ENCODE measurements around the gene DDC. TPM values are rescaled to one million over a fixed set of nuclear protein-coding genes. Genes with fewer than 3 reads are reported as not detected.
"Not testable (repeated sequence)": the region's sequence is repeated elsewhere in the genome, so short reads cannot be mapped to it uniquely, and the experiment has no call there.

DDC gene
- total RNA-seq, 2 donors from 2014 or later, result not detected

- ATAC-seq (replicated peaks); H3K4me3 Mint-ChIP-seq: not testable (repeated sequence)
Observed at GRCh38 chr7:50578105-50578504, 12.9 kb upstream of the DDC start.

GRCh38 chr7:50577569-50577968, 12.4 kb upstream of the DDC start:
- peaks cover 14% of the 10 kb centered on the region for H3K27me3 Mint-ChIP-seq
- H3K36me3 Mint-ChIP-seq (ENCODE audit: low read depth), result no peaks in the 10 kb centered on the region
- no peaks in the 10 kb centered on the region for H3K4me1 Mint-ChIP-seq
- no peak for ATAC-seq (replicated peaks)
- no peak overlapping the region for H3K4me3 Mint-ChIP-seq
- H3K27ac Mint-ChIP-seq, result no peak overlapping the region
- peaks cover 3% of the 10 kb centered on the region for H3K9me3 Mint-ChIP-seq

More at GRCh38 chr7:50578105-50578504, 12.9 kb upstream of the DDC start:
- H3K36me3 Mint-ChIP-seq (ENCODE audit: low read depth); H3K4me1 Mint-ChIP-seq; H3K27ac Mint-ChIP-seq; H3K9me3 Mint-ChIP-seq: not testable (repeated sequence)
- peaks cover 14% of the 10 kb centered on the region for H3K27me3 Mint-ChIP-seq

GRCh38 chr7:50576388-50576787, 11.2 kb upstream of the DDC start:
- not testable (repeated sequence) for H3K9me3 Mint-ChIP-seq; H3K4me3 Mint-ChIP-seq; H3K36me3 Mint-ChIP-seq (ENCODE audit: low read depth); H3K4me1 Mint-ChIP-seq; H3K27ac Mint-ChIP-seq; ATAC-seq (replicated peaks)
- peaks cover 14% of the 10 kb centered on the region for H3K27me3 Mint-ChIP-seq

GRCh38 chr7:50567715-50568261, 2.6 kb upstream of the DDC start:
- no peaks in the 10 kb centered on the region for H3K36me3 Mint-ChIP-seq (ENCODE audit: low read depth)
- no peak overlapping the region for H3K27ac Mint-ChIP-seq
- no peak overlapping the region for H3K4me3 Mint-ChIP-seq
- ATAC-seq (replicated peaks), result no peak
- H3K9me3 Mint-ChIP-seq, result no peaks in the 10 kb centered on the region
- H3K4me1 Mint-ChIP-seq, result no peaks in the 10 kb centered on the region
- peaks cover 12% of the 10 kb centered on the region for H3K27me3 Mint-ChIP-seq

- Mint-ChIP-seq H3K27ac (no peak overlapping the region), H3K9me3 (no peaks in the 10 kb centered on the region), H3K4me3 (no peak overlapping the region), H3K4me1 (no peaks in the 10 kb centered on the region), H3K27me3 (peaks cover 12% of the 10 kb centered on the region), H3K36me3 (ENCODE audit: low read depth) (no peaks in the 10 kb centered on the region)
- ATAC-seq (replicated peaks), result no peak
Observed at GRCh38 chr7:50565977-50566376, 772 bp upstream of the DDC start.

- H3K4me1 Mint-ChIP-seq, result no peaks in the 10 kb centered on the region
- H3K36me3 Mint-ChIP-seq (ENCODE audit: low read depth), result no peaks in the 10 kb centered on the region
- no peak for ATAC-seq (replicated peaks)
- H3K4me3 Mint-ChIP-seq, result no peak overlapping the region
- peaks cover 12% of the 10 kb centered on the region for H3K27me3 Mint-ChIP-seq
- no peaks in the 10 kb centered on the region for H3K9me3 Mint-ChIP-seq
- H3K27ac Mint-ChIP-seq, result no peak overlapping the region
Observed at GRCh38 chr7:50565559-50565916, 333 bp upstream of the DDC start.

GRCh38 chr7:50564171-50564570, 1.0 kb downstream of the DDC start:
- no peak overlapping the region for H3K4me3 Mint-ChIP-seq
- no peaks in the 10 kb centered on the region for H3K4me1 Mint-ChIP-seq
- H3K9me3 Mint-ChIP-seq, result no peaks in the 10 kb centered on the region
- ATAC-seq (replicated peaks), result no peak
- H3K27me3 Mint-ChIP-seq, result peaks cover 12% of the 10 kb centered on the region
- no peak overlapping the region for H3K27ac Mint-ChIP-seq
- no peaks in the 10 kb centered on the region for H3K36me3 Mint-ChIP-seq (ENCODE audit: low read depth)

GRCh38 chr7:50562136-50562535, 3.1 kb downstream of the DDC start:
- no peak for ATAC-seq (replicated peaks)
- H3K27ac Mint-ChIP-seq, result no peak overlapping the region
- H3K36me3 Mint-ChIP-seq (ENCODE audit: low read depth), result no peaks in the 10 kb centered on the region
- no peaks in the 10 kb centered on the region for H3K9me3 Mint-ChIP-seq
- H3K4me3 Mint-ChIP-seq, result no peak overlapping the region
- H3K4me1 Mint-ChIP-seq, result no peaks in the 10 kb centered on the region
- H3K27me3 Mint-ChIP-seq, result peaks cover 24% of the 10 kb centered on the region

- peaks cover 30% of the 10 kb centered on the region for H3K27me3 Mint-ChIP-seq
- H3K4me1 Mint-ChIP-seq, result no peaks in the 10 kb centered on the region
- H3K9me3 Mint-ChIP-seq, result no peaks in the 10 kb centered on the region
- no peak overlapping the region for H3K27ac Mint-ChIP-seq
- H3K36me3 Mint-ChIP-seq (ENCODE audit: low read depth), result no peaks in the 10 kb centered on the region
- ATAC-seq (replicated peaks), result no peak
- no peak overlapping the region for H3K4me3 Mint-ChIP-seq
Observed at GRCh38 chr7:50560865-50561351, 4.3 kb downstream of the DDC start.

- no peaks in the 10 kb centered on the region for H3K4me1 Mint-ChIP-seq
- no peak for ATAC-seq (replicated peaks)
- no peaks in the 10 kb centered on the region for H3K36me3 Mint-ChIP-seq (ENCODE audit: low read depth)
- no peaks in the 10 kb centered on the region for H3K9me3 Mint-ChIP-seq
- H3K4me3 Mint-ChIP-seq, result no peak overlapping the region
- peaks cover 25% of the 10 kb centered on the region for H3K27me3 Mint-ChIP-seq
- no peak overlapping the region for H3K27ac Mint-ChIP-seq
Observed at GRCh38 chr7:50559881-50560280, 5.3 kb downstream of the DDC start.

- peaks cover 21% of the 10 kb centered on the region for H3K27me3 Mint-ChIP-seq
- H3K27ac Mint-ChIP-seq, result no peak overlapping the region
- H3K36me3 Mint-ChIP-seq (ENCODE audit: low read depth), result no peaks in the 10 kb centered on the region
- no peaks in the 10 kb centered on the region for H3K4me1 Mint-ChIP-seq
- H3K9me3 Mint-ChIP-seq, result no peaks in the 10 kb centered on the region
- no peak for ATAC-seq (replicated peaks)
- no peak overlapping the region for H3K4me3 Mint-ChIP-seq
Observed at GRCh38 chr7:50558294-50559053, 6.7 kb downstream of the DDC start.

GRCh38 chr7:50557099-50557498, 8.1 kb downstream of the DDC start:
- H3K9me3 Mint-ChIP-seq, result no peaks in the 10 kb centered on the region
- H3K27me3 Mint-ChIP-seq, result peaks cover 25% of the 10 kb centered on the region
- no peaks in the 10 kb centered on the region for H3K4me1 Mint-ChIP-seq
- no peak overlapping the region for H3K27ac Mint-ChIP-seq
- no peak overlapping the region for H3K4me3 Mint-ChIP-seq
- no peaks in the 10 kb centered on the region for H3K36me3 Mint-ChIP-seq (ENCODE audit: low read depth)
- no peak for ATAC-seq (replicated peaks)

- H3K36me3 Mint-ChIP-seq (ENCODE audit: low read depth), result no peaks in the 10 kb centered on the region
- ATAC-seq (replicated peaks), result no peak
- H3K27ac Mint-ChIP-seq, result no peak overlapping the region
- peaks cover 25% of the 10 kb centered on the region for H3K27me3 Mint-ChIP-seq
- no peaks in the 10 kb centered on the region for H3K9me3 Mint-ChIP-seq
- H3K4me3 Mint-ChIP-seq, result no peak overlapping the region
- no peaks in the 10 kb centered on the region for H3K4me1 Mint-ChIP-seq
Observed at GRCh38 chr7:50556247-50556991, 8.8 kb downstream of the DDC start.

GRCh38 chr7:50555594-50556140, 9.5 kb downstream of the DDC start:
- Mint-ChIP-seq H3K27me3 (peaks cover 25% of the 10 kb centered on the region), H3K4me3 (no peak overlapping the region), H3K4me1 (no peaks in the 10 kb centered on the region), H3K27ac (no peak overlapping the region), H3K9me3 (no peaks in the 10 kb centered on the region), H3K36me3 (ENCODE audit: low read depth) (no peaks in the 10 kb centered on the region)
- ATAC-seq (replicated peaks), result no peak

All from activated T-helper 17 cell treated with anti-CD3 and anti-CD28 coated beads, Interleukin-2, amount 50 U/mL, for 72 hours (primary cell).